B cell (primary cell): ENCODE results near the gene FIGNL2. TPM values are rescaled to one million over a fixed set of nuclear protein-coding genes. Genes with fewer than 3 reads are reported as not detected.

Source experiments
- ATAC-seq: fragments of 200-7000 bp; cut with Tn5 transposase; one replicate; pipeline ENCODE4 v1.10.0; 2021; ENCODE audit warnings: low read depth, mild to moderate bottlenecking, moderate number of reproducible peaks, moderate library complexity
- CTCF ChIA-PET: fragments of 350-600 bp; sonication (Branson Sonifier 250); formaldehyde crosslinking; loops from one replicate; lab custom pipeline; 2021; ENCODE audit warnings: antibody characterized with exemption, inconsistent platforms; lab: Charles Lee
- POLR2A ChIA-PET: fragments of 350-600 bp; sonication (Branson Sonifier 250); formaldehyde crosslinking; loops from one replicate; lab custom pipeline; 2021; ENCODE audit warnings: antibody characterized with exemption; lab: Charles Lee
- DNase-seq: peaks from one replicate; pipeline ENCODE4 v3.0.0; 2013
- H2AFZ ChIP-seq: 2 replicates; pipeline ENCODE4 v1.6.1; 2012; ENCODE audit warnings: mild to moderate bottlenecking, low read depth, low read length; ENCODE audit not compliant: insufficient read depth, poor library complexity, severe bottlenecking
- H3K27ac ChIP-seq, 2 donors: 1 replicate in 1 of 2; 2 replicates in 1 of 2; pipeline ENCODE4 v1.5.1; 2012 to 2013; ENCODE audit warnings: low read length in 2 of 2, mild to moderate bottlenecking in 2 of 2, moderate library complexity in 1 of 2
- H3K27me3 ChIP-seq, 4 experiments: fragments of 200-600 bp in 1 of 4; sonication (generic) in 1 of 4; replicated peaks in 1 of 4; 1 replicate in 2 of 4; 2 replicates in 2 of 4; pipeline versions ENCODE4 v1.6.1 to v1.7.0; 2013 to 2016; ENCODE audit warnings: low read length in 3 of 4, mild to moderate bottlenecking in 2 of 4, mixed read lengths in 1 of 4, moderate library complexity in 1 of 4; ENCODE audit not compliant: insufficient read depth in 4 of 4, control insufficient read depth in 3 of 4; ENCODE audit errors: control extremely low read depth in 1 of 4
- H3K36me3 ChIP-seq, 2 experiments: replicated peaks in 1 of 2; 1 replicate in 1 of 2; 2 replicates in 1 of 2; pipeline versions ENCODE4 v1.6.1 to v1.7.1; 2013; ENCODE audit warnings: low read length in 1 of 2; ENCODE audit not compliant: insufficient read depth in 2 of 2, control insufficient read depth in 1 of 2; ENCODE audit errors: control extremely low read depth in 1 of 2, extremely low read depth in 1 of 2
- H3K4me1 ChIP-seq, 2 donors: fragments of 200-600 bp in 1 of 2; sonication (generic) in 1 of 2; 1 replicate in 1 of 2; 2 replicates in 1 of 2; pipeline versions ENCODE4 v1.5.1 to v1.6.1; 2013 to 2017; ENCODE audit warnings: low read length in 2 of 2; ENCODE audit not compliant: control insufficient read depth in 2 of 2, insufficient read depth in 2 of 2
- H3K4me2 ChIP-seq: replicated peaks from 2 replicates; pipeline ENCODE3; 2012; ENCODE audit warnings: mild to moderate bottlenecking, low read depth, low read length; ENCODE audit not compliant: poor library complexity, severe bottlenecking
- H3K4me3 ChIP-seq, 5 experiments: fragments of 200-600 bp in 1 of 5; sonication (generic) in 1 of 5; 1 replicate in 3 of 5; 2 replicates in 2 of 5; pipeline versions ENCODE4 v1.5.1 to v1.7.0; 2011 to 2016; ENCODE audit warnings: low read length in 4 of 5, mild to moderate bottlenecking in 4 of 5, low read depth in 2 of 5, control low read depth in 1 of 5, moderate library complexity in 1 of 5; ENCODE audit not compliant: insufficient read depth in 1 of 5; ENCODE audit errors: control extremely low read depth in 1 of 5, extremely low read depth in 1 of 5
- H3K79me2 ChIP-seq: fragments of 200-600 bp; sonication (generic); one replicate; pipeline ENCODE4 v1.6.0; 2016; ENCODE audit warnings: low read length; ENCODE audit not compliant: control insufficient read depth, insufficient read depth
- H3K9ac ChIP-seq: fragments of 200-600 bp; sonication (generic); 2 replicates; pipeline ENCODE4 v1.6.1; 2017; ENCODE audit warnings: mild to moderate bottlenecking, low read length, moderate library complexity
- H3K9me3 ChIP-seq, 3 donors: one replicate each; pipeline versions ENCODE4 v1.6.1 to v1.7.1; 2013; ENCODE audit warnings: low read length in 2 of 3; ENCODE audit not compliant: control insufficient read depth in 2 of 3, insufficient read depth in 1 of 3; ENCODE audit errors: control extremely low read depth in 1 of 3
- H4K20me1 ChIP-seq: 2 replicates; pipeline ENCODE4 v1.6.0; 2012; ENCODE audit warnings: mild to moderate bottlenecking, low read length; ENCODE audit not compliant: insufficient read depth, control insufficient read depth, poor library complexity, severe bottlenecking
- H3K27ac Mint-ChIP-seq: one replicate; pipeline ENCODE4 v1.8.0; 2021; ENCODE audit warnings: mixed read lengths
- H3K27me3 Mint-ChIP-seq: one replicate; pipeline ENCODE4 v1.8.0; 2021; ENCODE audit warnings: mixed read lengths
- H3K4me1 Mint-ChIP-seq: one replicate; pipeline ENCODE4 v1.8.0; 2021; ENCODE audit warnings: mixed read lengths
- H3K4me3 Mint-ChIP-seq: one replicate; pipeline ENCODE4 v1.8.0; 2021; ENCODE audit warnings: mixed read lengths
- H3K9me3 Mint-ChIP-seq: one replicate; pipeline ENCODE4 v1.8.0; 2022; ENCODE audit warnings: mixed read lengths; ENCODE audit not compliant: insufficient read depth
- CTCF ChIP-seq: fragments of 200-600 bp; IDR thresholded peaks from one replicate; pipeline ENCODE4 v1.8.0; 2022; ENCODE audit warnings: antibody characterized with exemption, mild to moderate bottlenecking
- EZH2 ChIP-seq: IDR thresholded peaks from 2 replicates; pipeline ENCODE4 v1.6.1; 2012; ENCODE audit warnings: borderline replicate concordance, low read depth, mild to moderate bottlenecking, moderate library complexity, low read length; ENCODE audit not compliant: insufficient read depth, poor library complexity, severe bottlenecking
- WGBS: methylation state at CpG from one replicate; pipeline ENCODE4 v1.1.5; 2013; ENCODE audit warnings: missing lambda C conversion rate; ENCODE audit not compliant: insufficient coverage; 5-methylcytosine and 5-hydroxymethylcytosine counted together
- intact Hi-C: fragments of 100-400 bp; cut with micrococcal nuclease; formaldehyde crosslinking; loops from one replicate; pipeline ENCODE4 v1.10.0; 2022
- polyA plus RNA-seq: library from polyadenylated mRNA; depleted of rRNA; stranded (reverse); fragments of >200 nt; gene quantifications from 2 replicates; pipeline ENCODE4 v1.2.3, GENCODE V29; 2012
- total RNA-seq, 2 donors: library from RNA; stranded (reverse); fragments of 120-200 nt in 1 of 2; gene quantifications; 1 replicate in 1 of 2; 2 replicates in 1 of 2; pipeline versions ENCODE4 v1.2.3 to v1.2.4, GENCODE V29; 2013 to 2022

The FIGNL2 gene
- total and polyA plus RNA-seq, 2 donors (not counting 1 experiment from before 2014, with no cell fraction given), result 0.16 to 0.79 TPM

- H3K27me3 Mint-ChIP-seq, result peaks cover 19% of the 10 kb centered on the region
- Histone ChIP-seq H3K27ac (no peak overlapping the region), H4K20me1 (no peaks in the 10 kb centered on the region), H3K4me3 (no peak overlapping the region), H3K79me2 (no peaks in the 10 kb centered on the region), H2AFZ (no peak overlapping the region), H3K9ac (no peak overlapping the region), H3K36me3 (no peaks in the 10 kb centered on the region), H3K4me2 (no peak overlapping the region), H3K9me3 (no peaks in the 10 kb centered on the region), H3K27me3 (no peaks in the 10 kb centered on the region), H3K4me1 (no peaks in the 10 kb centered on the region)
- 98% methylated on average over 4 of the region's 5 CpGs for WGBS
- intact Hi-C loops, result no loop called here
- no peak overlapping the region for H3K4me3 Mint-ChIP-seq
- ATAC-seq (no peak), DNase-seq (no peak)
- H3K4me1 Mint-ChIP-seq, result no peaks in the 10 kb centered on the region
- H3K27ac Mint-ChIP-seq, result no peak overlapping the region
- H3K9me3 Mint-ChIP-seq, result no peaks in the 10 kb centered on the region
- ChIA-PET POLR2A (no interaction called here), CTCF (interaction anchor here (0.7 kb wide), 1 partner anchor 41 kb away, joined by 3 read pairs; no protein-coding TSS in a partner anchor)
- TF ChIP-seq EZH2 (no peak), CTCF (no peak)
These were observed 68.6 kb downstream of the FIGNL2 start for GRCh38 chr12:51779876-51780275.

GRCh38 chr12:51777973-51778372 lies 70.5 kb downstream of the FIGNL2 start:
- CTCF ChIA-PET, result no interaction called here
- Histone ChIP-seq H3K27me3 (no peaks in the 10 kb centered on the region), H3K36me3 (no peaks in the 10 kb centered on the region), H3K79me2 (no peaks in the 10 kb centered on the region), H3K9me3 (no peaks in the 10 kb centered on the region), H4K20me1 (no peaks in the 10 kb centered on the region), H3K4me3 (no peak overlapping the region), H2AFZ (no peak overlapping the region), H3K4me1 (no peaks in the 10 kb centered on the region), H3K27ac (no peak overlapping the region), H3K9ac (no peak overlapping the region), H3K4me2 (no peak overlapping the region)
- H3K4me3 Mint-ChIP-seq, result no peak overlapping the region
- H3K27me3 Mint-ChIP-seq, result peaks cover 18% of the 10 kb centered on the region
- intact Hi-C loops, result no loop called here
- no peak for TF ChIP-seq CTCF
- TF ChIP-seq EZH2, result no peak
- WGBS, result 100% methylated on average over 1 of the region's 3 CpGs
- no peaks in the 10 kb centered on the region for H3K4me1 Mint-ChIP-seq
- H3K27ac Mint-ChIP-seq, result no peak overlapping the region
- POLR2A ChIA-PET, result no interaction called here
- no peaks in the 10 kb centered on the region for H3K9me3 Mint-ChIP-seq
- ATAC-seq (no peak), DNase-seq (no peak)
